Limb (tissue), 2 donors: Measurements from ENCODE around the gene CTRL.
"Not testable (repeated sequence)": the region's sequence is repeated elsewhere in the genome, so short reads cannot be mapped to it uniquely, and the experiment has no call there.

ENCODE experiments used
- DNase-seq, 2 donors: peaks; one replicate each; pipeline ENCODE4 v3.0.0-alpha.2; 2016; ENCODE audit errors: extremely low spot score in 2 of 2

CTRL gene

DNA sequence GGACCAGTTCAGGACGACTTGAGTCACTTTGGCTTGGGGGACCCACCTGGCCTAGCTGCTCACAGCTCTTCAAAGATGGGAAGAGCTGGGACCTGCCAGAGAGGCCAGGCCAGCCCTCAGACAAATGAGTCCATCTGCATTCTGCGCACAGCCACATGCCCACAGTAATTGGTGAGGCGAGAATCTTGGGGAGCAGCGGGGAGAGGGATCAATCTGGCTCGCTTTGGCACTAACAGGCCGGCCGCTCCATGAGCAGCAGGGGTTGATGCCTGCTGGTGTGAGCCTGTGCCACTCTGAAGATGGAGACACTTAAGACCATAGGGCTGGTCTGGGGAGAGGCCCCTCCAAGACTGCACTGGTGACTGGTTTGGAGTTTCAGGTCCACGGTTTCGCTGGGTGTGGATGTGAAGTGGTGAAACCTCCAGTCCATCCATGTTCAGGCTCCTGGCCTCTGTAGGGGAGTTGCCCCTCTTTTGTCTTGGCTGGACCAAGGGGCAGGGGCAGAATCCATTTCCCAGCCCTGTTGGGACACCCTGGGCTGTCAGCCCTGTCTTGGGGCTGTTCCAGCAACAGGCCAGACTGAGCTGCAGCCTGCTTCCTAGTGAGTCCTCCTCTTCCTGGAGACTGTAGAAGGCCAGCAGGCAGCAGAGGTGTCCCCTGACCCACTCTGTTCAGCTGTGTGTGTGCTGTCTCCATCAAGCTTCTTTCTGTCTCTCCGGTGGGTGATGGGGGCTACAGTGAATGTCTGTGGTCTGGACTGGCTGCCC lies 7.3 kb downstream of the CTRL start:
- DNase-seq, result no peak

DNA sequence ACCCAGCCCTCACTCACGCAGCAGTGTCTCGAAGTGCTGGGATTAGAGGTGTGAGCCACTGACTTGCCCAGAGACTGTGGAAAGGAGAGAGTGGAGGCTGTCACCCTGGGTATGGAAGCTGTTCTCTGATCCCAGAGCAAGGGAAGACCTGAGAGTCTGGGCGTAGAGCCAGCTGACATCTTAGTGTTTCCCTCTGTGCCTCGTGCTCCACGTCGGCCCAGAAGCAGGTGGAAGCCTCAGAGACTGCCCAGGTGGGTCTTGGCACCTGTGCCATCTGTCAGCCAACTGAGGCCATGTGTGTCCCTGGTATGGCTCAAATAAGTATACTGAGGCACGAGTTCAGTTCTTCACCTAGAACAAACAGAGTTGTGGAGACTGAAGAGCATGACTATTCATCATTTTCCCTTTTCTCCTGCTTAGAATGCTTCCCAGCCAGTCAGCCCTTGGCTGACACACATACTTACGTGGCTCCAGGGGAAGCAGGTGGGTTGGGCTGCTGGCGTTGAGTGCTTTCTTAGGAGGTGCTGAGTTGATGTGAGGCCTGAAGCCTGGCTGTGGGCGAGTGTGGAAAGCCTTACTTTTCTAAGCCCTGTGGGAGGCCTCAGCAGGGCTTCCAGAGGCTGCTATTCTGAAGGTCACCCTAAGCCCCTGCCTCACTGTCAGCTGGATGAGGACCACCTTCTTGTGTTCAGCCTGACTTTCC lies 8.1 kb downstream of the CTRL start:
- no peak for DNase-seq

GRCh38 chr16:67922740-67923139 lies 8.9 kb downstream of the CTRL start:
- DNase-seq, result no peak

DNA sequence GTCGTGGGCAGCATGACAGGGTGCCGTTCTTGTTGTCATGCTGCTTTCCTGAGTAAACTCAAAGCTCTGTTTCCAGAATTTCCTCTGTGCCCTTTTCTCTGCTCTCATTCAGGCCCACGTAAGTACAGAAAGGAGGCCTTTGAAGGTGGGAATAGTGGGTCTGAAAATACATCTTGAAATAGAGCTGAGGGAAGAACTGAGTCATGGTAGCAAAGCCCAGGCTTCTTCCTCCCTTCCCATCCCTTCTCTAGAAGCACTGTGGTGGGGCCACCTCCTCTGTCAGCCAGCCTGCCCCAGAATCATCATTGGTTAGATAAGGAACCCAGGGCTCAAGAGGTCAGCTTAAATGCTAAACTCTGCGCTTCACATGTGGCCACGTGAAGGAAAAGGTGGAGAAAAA lies 9.4 kb downstream of the CTRL start:
- no peak for DNase-seq

- no peak for DNase-seq
Observed at GRCh38 chr16:67919622-67920221, 11.9 kb downstream of the CTRL start.

DNA sequence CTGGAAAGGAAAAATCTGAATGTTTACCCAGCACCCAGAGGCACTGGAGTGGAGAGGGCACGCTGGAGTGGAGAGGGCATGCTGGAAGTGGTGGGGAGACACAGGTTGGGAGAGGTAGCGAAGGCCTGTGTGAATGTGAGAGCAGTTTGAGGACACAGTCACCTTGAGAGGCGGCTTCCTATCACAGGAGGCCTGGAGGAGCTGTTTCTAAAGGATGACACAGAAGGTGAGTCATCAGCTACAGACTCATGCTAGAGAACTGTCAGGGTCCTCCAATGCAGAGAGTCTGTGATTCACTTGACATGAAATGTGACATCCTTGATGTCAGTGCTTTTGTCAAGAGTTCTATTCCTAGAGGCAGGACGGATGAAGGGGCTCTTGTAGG lies 13.8 kb downstream of the CTRL start:
- DNase-seq, result no peak

DNA sequence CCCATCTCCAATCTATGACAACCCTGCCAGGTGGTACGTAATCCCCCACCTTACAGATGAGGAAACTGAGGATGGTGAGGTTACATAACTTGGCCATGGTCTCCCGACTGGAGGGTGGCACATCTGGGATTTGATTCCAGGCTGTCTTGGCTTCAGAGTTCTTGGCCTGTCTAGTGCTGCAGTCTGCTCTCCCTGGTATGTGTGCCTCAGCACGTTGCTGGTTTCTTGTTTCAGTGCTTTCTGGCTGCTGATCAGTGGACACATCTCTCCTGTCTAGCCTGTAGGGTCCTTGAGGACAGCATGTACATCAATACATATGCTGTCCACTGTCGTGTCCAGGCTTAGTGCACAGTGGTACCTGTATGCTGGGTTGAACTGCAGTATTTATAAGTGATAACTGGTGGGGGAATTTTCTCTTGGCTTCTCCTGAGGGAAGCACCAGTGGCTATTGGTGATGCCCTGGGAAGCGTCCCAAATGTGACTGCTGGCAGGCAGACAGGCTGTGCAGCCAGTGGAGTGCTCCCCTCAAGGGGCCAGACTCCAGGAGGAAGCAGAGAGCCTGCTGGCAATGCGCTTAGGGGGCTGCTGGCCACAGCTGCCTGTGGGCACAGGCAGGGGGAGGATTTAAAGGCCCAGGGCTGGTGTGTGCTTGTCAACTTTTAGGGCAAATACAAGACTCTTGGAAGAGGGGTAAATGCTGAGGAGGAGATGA lies 14.4 kb downstream of the CTRL start:
- no peak for DNase-seq

- no peak for DNase-seq
Observed at GRCh38 chr16:67915831-67916723, 15.6 kb downstream of the CTRL start.

DNA sequence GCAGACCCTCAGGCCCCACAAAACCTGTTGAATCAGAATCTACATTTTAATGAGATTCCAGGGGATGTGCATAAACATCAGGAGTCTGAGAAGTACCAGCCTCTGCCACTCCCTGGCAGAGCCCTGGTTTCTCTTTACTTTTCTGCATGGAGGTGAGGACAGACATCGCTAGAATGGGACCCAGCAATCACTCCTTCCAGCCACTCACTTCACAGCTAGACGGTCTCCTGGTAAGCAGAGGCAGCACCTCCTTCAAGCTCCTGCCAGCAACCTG lies 16.2 kb downstream of the CTRL start:
- DNase-seq, result not testable (repeated sequence)

DNA sequence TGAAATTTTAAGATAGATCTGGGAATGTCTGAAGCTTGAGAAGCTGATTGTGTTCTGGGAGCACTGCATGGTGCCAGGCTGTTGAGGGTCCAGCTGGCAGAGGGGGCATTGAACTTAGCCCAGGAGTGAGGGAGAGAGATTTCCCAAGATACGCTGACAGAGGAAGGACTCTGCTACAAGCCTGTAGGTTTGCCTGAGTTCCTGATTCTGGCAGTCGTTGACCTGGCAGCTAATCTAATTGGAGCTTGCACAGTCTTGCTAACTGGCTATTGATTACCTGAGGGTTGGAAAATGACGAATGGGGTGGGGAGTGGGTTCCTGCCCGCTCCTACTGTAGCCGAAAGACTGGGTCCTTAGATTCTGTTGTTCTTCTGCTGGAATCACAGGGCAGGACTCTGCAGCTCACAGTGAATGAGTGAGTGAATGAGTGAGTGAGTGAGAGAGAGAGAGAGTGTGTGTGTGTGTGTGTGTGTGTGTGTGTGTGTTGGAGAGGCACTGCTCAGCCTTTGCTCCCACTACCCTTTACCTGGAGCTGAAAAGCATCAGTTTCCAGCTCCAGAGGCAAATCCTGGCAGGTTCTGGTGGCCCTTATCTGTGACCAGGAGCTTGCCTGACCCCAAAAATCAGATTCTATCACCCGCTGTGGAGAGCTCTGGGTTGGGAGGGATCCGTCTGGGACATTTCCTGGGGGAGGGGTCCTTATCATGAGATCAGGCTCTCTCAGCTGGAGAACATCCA lies 16.7 kb downstream of the CTRL start:
- no peak for DNase-seq

DNA sequence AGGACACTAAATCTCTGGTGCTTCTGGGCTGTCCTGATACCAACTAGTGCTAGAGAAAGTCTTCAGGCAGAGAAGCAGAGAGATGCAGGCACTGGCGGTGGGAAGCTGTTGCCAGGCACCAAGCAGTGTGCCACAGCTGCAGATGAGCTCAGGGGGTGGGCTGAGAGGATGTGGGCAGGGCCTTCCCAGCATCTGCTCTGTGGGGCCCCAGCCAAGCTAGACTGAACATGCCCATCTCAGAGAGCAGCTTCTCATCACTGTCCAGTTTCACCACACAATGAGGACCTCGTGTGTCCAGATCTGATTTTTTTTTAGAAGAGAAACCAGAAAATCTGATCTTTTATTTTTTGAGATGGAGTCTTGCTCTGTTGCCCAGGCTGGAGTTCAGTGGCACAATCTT lies 21.5 kb downstream of the CTRL start:
- DNase-seq, result no peak

DNA sequence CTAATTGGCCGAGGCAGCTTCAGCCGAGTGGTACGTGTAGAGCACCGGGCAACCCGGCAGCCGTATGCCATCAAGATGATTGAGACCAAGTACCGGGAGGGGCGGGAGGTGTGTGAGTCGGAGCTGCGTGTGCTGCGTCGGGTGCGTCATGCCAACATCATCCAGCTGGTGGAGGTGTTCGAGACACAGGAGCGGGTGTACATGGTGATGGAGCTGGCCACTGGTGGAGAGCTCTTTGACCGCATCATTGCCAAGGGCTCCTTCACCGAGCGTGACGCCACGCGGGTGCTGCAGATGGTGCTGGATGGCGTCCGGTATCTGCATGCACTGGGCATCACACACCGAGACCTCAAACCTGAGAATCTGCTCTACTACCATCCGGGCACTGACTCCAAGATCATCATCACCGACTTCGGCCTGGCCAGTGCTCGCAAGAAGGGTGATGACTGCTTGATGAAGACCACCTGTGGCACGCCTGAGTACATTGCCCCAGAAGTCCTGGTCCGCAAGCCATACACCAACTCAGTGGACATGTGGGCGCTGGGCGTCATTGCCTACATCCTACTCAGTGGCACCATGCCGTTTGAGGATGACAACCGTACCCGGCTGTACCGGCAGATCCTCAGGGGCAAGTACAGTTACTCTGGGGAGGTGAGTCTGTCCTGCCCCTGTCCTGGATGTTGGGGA lies 22.5 kb downstream of the CTRL start:
- no peak for DNase-seq

GRCh38 chr16:67907397-67908180 lies 24.1 kb downstream of the CTRL start:
- no peak for DNase-seq

DNA sequence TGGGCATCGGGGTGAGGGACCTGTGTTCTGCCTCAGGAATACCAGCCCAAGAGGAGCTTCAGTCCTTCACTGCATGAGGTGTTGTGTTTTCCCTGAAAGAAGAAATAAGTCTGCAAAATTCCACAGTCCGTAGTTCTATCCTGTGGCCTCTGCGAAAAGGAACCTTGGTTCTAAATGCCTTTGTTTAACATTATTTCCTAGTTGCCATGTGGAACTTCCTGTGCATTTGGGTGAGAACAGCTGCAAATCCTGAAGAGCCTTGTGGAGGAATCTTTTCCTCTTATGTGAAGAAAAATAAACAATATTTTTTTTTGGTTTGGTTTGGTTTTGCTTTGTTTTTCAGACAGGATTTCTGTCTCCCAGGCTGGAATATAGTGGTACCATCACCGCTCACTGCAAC lies 28.8 kb downstream of the CTRL start:
- no peak for DNase-seq

DNA sequence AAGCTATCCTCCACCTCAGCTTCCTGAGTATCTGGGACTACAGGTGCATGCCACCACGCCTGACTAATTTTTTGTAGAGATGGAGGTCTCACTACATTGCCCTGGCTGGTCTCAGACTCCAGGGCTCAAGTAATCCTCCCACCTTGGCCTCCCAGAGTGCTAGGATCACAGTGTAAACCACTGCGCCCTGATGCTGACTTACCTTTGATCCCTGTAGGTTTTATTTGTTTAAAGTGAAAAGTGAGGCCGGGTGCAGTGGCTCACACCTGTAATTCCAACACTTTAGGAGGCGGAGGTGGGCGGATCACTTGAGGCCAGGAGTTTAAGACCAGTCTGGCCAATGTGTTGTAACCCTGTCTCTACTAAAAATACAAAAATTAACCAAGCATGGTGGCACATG lies 29.9 kb downstream of the CTRL start:
- DNase-seq, result no peak

- DNase-seq, result peak in 1 of 2 donors; percentile 49
Observed at GRCh38 chr16:67897231-67897630, 34.4 kb downstream of the CTRL start.

GRCh38 chr16:67893743-67894399 lies 37.8 kb downstream of the CTRL start:
- no peak for DNase-seq

- peak; percentile 97 to 98 for DNase-seq
Observed at GRCh38 chr16:67892899-67893742, 38.5 kb downstream of the CTRL start, which contains the start of gene PSKH1. Gene PSKH1, plus strand, starts transcription at chr16:67893254. Its CDS starts 15,496 bp downstream, at chr16:67908750.
